Endodermal cell (in vitro differentiated cells): ENCODE results near the gene CEP83. TPM values are rescaled to one million over a fixed set of nuclear protein-coding genes. Genes with fewer than 3 reads are reported as not detected.

Source experiments
- DNase-seq: peaks from one replicate; pipeline ENCODE4 v3.0.0-alpha.2; 2017
- H3K27ac ChIP-seq: 2 replicates; pipeline ENCODE4 v1.5.1; 2013; ENCODE audit warnings: mild to moderate bottlenecking, low read depth, low read length, moderate library complexity
- H3K27me3 ChIP-seq: 2 replicates; pipeline ENCODE4 v1.6.1; 2013; ENCODE audit warnings: mild to moderate bottlenecking, low read length, moderate library complexity; ENCODE audit not compliant: insufficient read depth, control insufficient read depth, poor library complexity, severe bottlenecking
- H3K36me3 ChIP-seq: 2 replicates; pipeline ENCODE4 v1.7.0; 2013; ENCODE audit warnings: mild to moderate bottlenecking, low read length, moderate library complexity; ENCODE audit not compliant: control insufficient read depth, insufficient read depth
- H3K4me1 ChIP-seq: one replicate; pipeline ENCODE4 v1.7.0; 2013; ENCODE audit warnings: low read length; ENCODE audit not compliant: control insufficient read depth, insufficient read depth
- H3K4me3 ChIP-seq: 2 replicates; pipeline ENCODE4 v1.5.1; 2013; ENCODE audit warnings: mild to moderate bottlenecking, low read length, moderate library complexity
- H3K9ac ChIP-seq: 2 replicates; pipeline ENCODE4 v1.6.1; 2013; ENCODE audit warnings: mild to moderate bottlenecking, low read length, moderate library complexity; ENCODE audit not compliant: poor library complexity, severe bottlenecking; ENCODE audit errors: extremely low read depth
- H3K9me3 ChIP-seq: 2 replicates; pipeline ENCODE4 v1.6.1; 2013; ENCODE audit warnings: mild to moderate bottlenecking, low read length, moderate library complexity; ENCODE audit not compliant: control insufficient read depth
- H3K27ac Mint-ChIP-seq: 2 replicates; pipeline ENCODE4 v1.8.0; 2020; ENCODE audit warnings: mixed read lengths
- H3K27me3 Mint-ChIP-seq: 2 replicates; pipeline ENCODE4 v1.8.0; 2021; ENCODE audit warnings: mild to moderate bottlenecking, mixed read lengths; ENCODE audit not compliant: insufficient read depth
- H3K36me3 Mint-ChIP-seq: 2 replicates; pipeline ENCODE4 v1.8.0; 2020; ENCODE audit warnings: low read depth, mixed read lengths
- H3K4me1 Mint-ChIP-seq: 2 replicates; pipeline ENCODE4 v1.8.0; 2020; ENCODE audit warnings: mixed read lengths
- H3K4me3 Mint-ChIP-seq: 2 replicates; pipeline ENCODE4 v1.8.0; 2020; ENCODE audit warnings: mild to moderate bottlenecking, moderate library complexity, mixed read lengths
- H3K9me3 Mint-ChIP-seq: 2 replicates; pipeline ENCODE4 v1.8.0; 2020; ENCODE audit warnings: mild to moderate bottlenecking, mixed read lengths
- CTCF ChIP-seq: fragments of 200-600 bp; sonication (generic); conservative IDR thresholded peaks from 2 replicates; pipeline ENCODE4 v1.5.0; 2021; ENCODE audit warnings: antibody characterized with exemption, mild to moderate bottlenecking
- WGBS, 2 experiments: methylation state at CpG; one replicate each; pipeline versions ENCODE4 v1.1.5 to v1.1.7; 2013; ENCODE audit warnings: missing lambda C conversion rate in 2 of 2, mixed read lengths in 1 of 2; ENCODE audit not compliant: insufficient coverage in 1 of 2, insufficient read length in 1 of 2; 5-methylcytosine and 5-hydroxymethylcytosine counted together
- total RNA-seq, 2 donors: library from RNA; stranded (reverse); fragmentation: NEBNext Ultra II Directional in 1 of 2; extraction: Animal tissue kit (Norgen Biotek cat#: 25700) in 1 of 2; gene quantifications; 2 replicates in 1 of 2; 3 replicates in 1 of 2; pipeline ENCODE4 v1.2.1, GENCODE V29; 2021

The CEP83 gene
- total RNA-seq, 2 donors from 2014 or later, result 28.6 to 36.3 TPM

GRCh38 chr12:94379479-94380113 is 80.1 kb downstream of the CEP83 start:
- no peaks in the 10 kb centered on the region for H3K27me3 Mint-ChIP-seq
- H3K4me1 Mint-ChIP-seq, result peaks cover 12% of the 10 kb centered on the region
- no peak for TF ChIP-seq CTCF
- Histone ChIP-seq H3K36me3 (peaks cover 14% of the 10 kb centered on the region), H3K9ac (no peak overlapping the region), H3K9me3 (peaks cover 8% of the 10 kb centered on the region), H3K27ac (no peak overlapping the region), H3K27me3 (no peaks in the 10 kb centered on the region), H3K4me3 (no peak overlapping the region), H3K4me1 (no peaks in the 10 kb centered on the region)
- WGBS, 2 experiments, result 74 to 83% methylated on average over 1 to 3 of the region's 3 CpGs
- H3K9me3 Mint-ChIP-seq, result peaks cover 7% of the 10 kb centered on the region
- H3K4me3 Mint-ChIP-seq, result no peak overlapping the region
- H3K27ac Mint-ChIP-seq, result no peak overlapping the region
- no peak for DNase-seq
- H3K36me3 Mint-ChIP-seq, result peaks cover 12% of the 10 kb centered on the region

GRCh38 chr12:94377599-94377998 is 82.1 kb downstream of the CEP83 start:
- H3K4me3 Mint-ChIP-seq, result no peak overlapping the region
- no peaks in the 10 kb centered on the region for H3K9me3 Mint-ChIP-seq
- no peaks in the 10 kb centered on the region for H3K4me1 ChIP-seq
- no peak overlapping the region for H3K4me3 ChIP-seq
- H3K27ac Mint-ChIP-seq, result no peak overlapping the region
- H3K27ac ChIP-seq, result no peak overlapping the region
- H3K36me3 Mint-ChIP-seq, result peaks cover 3% of the 10 kb centered on the region
- H3K36me3 ChIP-seq, result peaks cover 7% of the 10 kb centered on the region
- no peaks in the 10 kb centered on the region for H3K27me3 Mint-ChIP-seq
- peaks cover 12% of the 10 kb centered on the region for H3K4me1 Mint-ChIP-seq
- no peaks in the 10 kb centered on the region for H3K27me3 ChIP-seq
- no peak for TF ChIP-seq CTCF
- no peak overlapping the region for H3K9ac ChIP-seq
- no peak for DNase-seq
- H3K9me3 ChIP-seq, result no peaks in the 10 kb centered on the region
- 97 to 100% methylated on average over 1 to 2 of the region's 2 CpGs for WGBS, 2 experiments

- H3K9me3 ChIP-seq, result no peaks in the 10 kb centered on the region
- no peak for TF ChIP-seq CTCF
- Mint-ChIP-seq H3K4me1 (no peaks in the 10 kb centered on the region), H3K4me3 (no peak overlapping the region), H3K36me3 (no peaks in the 10 kb centered on the region), H3K27ac (no peak overlapping the region), H3K9me3 (no peaks in the 10 kb centered on the region), H3K27me3 (no peaks in the 10 kb centered on the region)
- no peak for DNase-seq
- H3K27ac ChIP-seq, result no peak overlapping the region
- WGBS, 2 experiments, result 100% methylated on average over 1 of the region's 2 CpGs
- no peak overlapping the region for H3K9ac ChIP-seq
- no peaks in the 10 kb centered on the region for H3K4me1 ChIP-seq
- H3K36me3 ChIP-seq, result peaks cover 2% of the 10 kb centered on the region
- H3K27me3 ChIP-seq, result no peaks in the 10 kb centered on the region
- H3K4me3 ChIP-seq, result no peak overlapping the region
Measured at GRCh38 chr12:94374124-94374523, 85.5 kb downstream of the CEP83 start.
